ENCODE measurements around the gene DAB2IP.

DAB2IP gene

GRCh38 chr9:121824651-121825030, 173.2 kb downstream of the DAB2IP start:
- Mint-ChIP-seq H3K27ac (no peak overlapping the region), H3K4me3 (no peak overlapping the region), H3K36me3 (no peaks in the 10 kb centered on the region), H3K9me3 (ENCODE audit: low read depth) (no peaks in the 10 kb centered on the region), H3K4me1 (ENCODE audit: low read depth) (no peaks in the 10 kb centered on the region), H3K27me3 (no peaks in the 10 kb centered on the region)

DNA sequence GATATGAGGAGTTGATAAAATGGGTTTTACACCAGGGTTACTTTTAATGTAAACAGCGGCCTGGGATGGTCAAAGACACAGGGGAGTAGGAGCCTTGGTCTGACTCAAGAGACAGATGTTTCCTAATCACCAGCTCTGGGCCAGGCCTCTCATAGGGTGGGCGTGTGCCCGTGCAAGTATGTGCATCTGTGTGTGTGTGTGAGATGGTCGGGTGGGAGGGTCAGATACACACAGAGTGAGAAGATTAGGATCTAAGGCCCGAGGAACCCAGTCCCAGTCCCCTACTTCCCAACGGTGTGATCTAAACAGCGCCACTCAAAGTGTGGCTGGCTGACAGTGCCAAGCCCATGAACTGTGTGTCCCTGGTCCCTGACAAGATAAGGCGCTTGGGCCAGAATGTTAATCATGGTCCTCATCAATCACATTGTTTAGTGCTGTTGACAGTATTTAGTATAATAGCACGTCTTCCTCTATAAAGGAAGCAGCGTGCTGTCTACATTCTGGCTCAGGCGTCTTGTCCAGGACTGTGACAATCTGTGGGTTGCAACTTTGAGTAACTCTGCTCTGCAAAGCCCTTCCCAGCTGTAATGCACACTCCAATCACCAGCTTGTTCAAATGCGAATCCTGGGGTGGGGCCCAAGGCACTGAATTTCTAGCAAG, 173.7 kb downstream of the DAB2IP start:
- Mint-ChIP-seq H3K27me3 (no peaks in the 10 kb centered on the region), H3K36me3 (no peaks in the 10 kb centered on the region), H3K9me3 (ENCODE audit: low read depth) (no peaks in the 10 kb centered on the region), H3K4me3 (no peak overlapping the region), H3K4me1 (ENCODE audit: low read depth) (no peaks in the 10 kb centered on the region), H3K27ac (no peak overlapping the region)

GRCh38 chr9:121826711-121827110, 175.3 kb downstream of the DAB2IP start:
- no peaks in the 10 kb centered on the region for H3K4me1 Mint-ChIP-seq (ENCODE audit: low read depth)
- no peak overlapping the region for H3K27ac Mint-ChIP-seq
- H3K36me3 Mint-ChIP-seq, result no peaks in the 10 kb centered on the region
- H3K9me3 Mint-ChIP-seq (ENCODE audit: low read depth), result no peaks in the 10 kb centered on the region
- no peaks in the 10 kb centered on the region for H3K27me3 Mint-ChIP-seq
- H3K4me3 Mint-ChIP-seq, result no peak overlapping the region

DNA sequence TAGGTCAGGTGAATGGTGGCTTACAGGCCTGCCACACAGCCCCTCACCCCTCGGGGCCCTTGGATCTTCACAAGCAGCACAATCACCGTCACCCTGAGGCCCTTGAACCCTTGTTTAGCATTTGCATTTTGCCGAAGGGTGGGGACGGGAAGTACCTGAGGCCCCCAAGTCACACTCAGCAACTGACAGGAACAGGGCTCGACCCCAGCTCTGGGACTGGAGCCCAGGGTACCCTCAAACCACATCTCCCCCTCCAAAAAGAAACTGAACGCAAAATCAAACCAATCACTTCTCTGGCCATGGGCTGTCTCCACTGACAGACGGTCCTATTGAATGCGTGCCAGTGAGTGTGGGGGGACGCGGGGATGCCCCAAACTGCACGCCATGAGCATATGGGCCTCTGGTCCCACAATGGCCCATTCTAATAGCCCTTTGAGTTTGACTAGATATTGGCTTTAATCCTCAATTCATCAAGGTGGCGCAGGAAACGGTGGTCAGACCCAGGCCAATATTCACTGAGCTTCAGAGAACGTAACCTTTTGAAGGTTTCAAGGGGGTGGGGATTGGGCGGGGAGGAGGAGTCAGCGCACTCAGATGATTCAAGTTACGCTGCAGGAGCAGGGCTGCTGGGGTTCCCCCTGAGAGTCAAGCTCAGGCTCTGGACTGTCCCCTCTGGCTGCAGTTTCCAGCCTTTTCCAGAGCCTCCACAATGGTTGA, 176.0 kb downstream of the DAB2IP start:
- Mint-ChIP-seq H3K27ac (no peak overlapping the region), H3K4me1 (ENCODE audit: low read depth) (no peaks in the 10 kb centered on the region), H3K27me3 (no peaks in the 10 kb centered on the region), H3K9me3 (ENCODE audit: low read depth) (no peaks in the 10 kb centered on the region), H3K4me3 (no peak overlapping the region), H3K36me3 (no peaks in the 10 kb centered on the region)

DNA sequence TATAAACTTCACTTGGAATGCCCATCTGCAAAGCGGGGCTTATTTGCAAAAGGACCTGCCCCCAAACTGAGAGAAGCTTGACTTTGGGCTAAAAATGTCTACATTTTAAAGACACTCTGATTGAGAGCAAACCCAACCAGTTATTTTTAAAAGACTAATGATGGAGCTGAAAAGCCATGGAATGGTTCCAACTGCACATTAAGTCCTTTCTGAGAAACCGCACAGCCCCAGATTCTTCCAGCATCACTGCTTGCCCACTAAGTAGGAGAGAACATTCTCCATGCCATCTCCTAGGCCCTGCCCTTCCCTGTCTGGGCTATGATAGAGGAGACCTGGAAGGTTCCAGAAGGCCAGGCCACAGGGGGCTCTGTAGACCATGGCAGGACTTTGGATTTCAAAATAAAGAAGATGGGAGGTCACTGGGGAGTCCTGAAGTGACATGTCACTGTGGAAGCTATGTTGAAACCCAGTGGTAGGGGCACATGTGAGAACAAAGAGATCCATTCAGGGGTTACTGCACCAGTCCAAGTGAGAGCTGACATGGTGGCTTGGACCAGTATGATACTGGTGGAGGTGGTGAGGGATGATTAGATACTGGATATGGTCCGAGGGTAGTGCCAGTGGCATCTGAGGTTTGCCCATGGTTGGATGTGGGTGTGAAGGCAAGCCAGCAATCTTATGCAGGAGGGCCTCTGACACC, 179.2 kb downstream of the DAB2IP start:
- Mint-ChIP-seq H3K36me3 (no peaks in the 10 kb centered on the region), H3K27ac (no peak overlapping the region), H3K27me3 (no peaks in the 10 kb centered on the region), H3K9me3 (ENCODE audit: low read depth) (no peaks in the 10 kb centered on the region), H3K4me3 (no peak overlapping the region), H3K4me1 (ENCODE audit: low read depth) (no peaks in the 10 kb centered on the region)

- no peaks in the 10 kb centered on the region for H3K9me3 Mint-ChIP-seq (ENCODE audit: low read depth)
- H3K4me3 Mint-ChIP-seq, result no peak overlapping the region
- H3K4me1 Mint-ChIP-seq (ENCODE audit: low read depth), result no peaks in the 10 kb centered on the region
- H3K36me3 Mint-ChIP-seq, result no peaks in the 10 kb centered on the region
- no peak overlapping the region for H3K27ac Mint-ChIP-seq
- H3K27me3 Mint-ChIP-seq, result no peaks in the 10 kb centered on the region
Measured at GRCh38 chr9:121831869-121832268, 180.4 kb downstream of the DAB2IP start.

DNA sequence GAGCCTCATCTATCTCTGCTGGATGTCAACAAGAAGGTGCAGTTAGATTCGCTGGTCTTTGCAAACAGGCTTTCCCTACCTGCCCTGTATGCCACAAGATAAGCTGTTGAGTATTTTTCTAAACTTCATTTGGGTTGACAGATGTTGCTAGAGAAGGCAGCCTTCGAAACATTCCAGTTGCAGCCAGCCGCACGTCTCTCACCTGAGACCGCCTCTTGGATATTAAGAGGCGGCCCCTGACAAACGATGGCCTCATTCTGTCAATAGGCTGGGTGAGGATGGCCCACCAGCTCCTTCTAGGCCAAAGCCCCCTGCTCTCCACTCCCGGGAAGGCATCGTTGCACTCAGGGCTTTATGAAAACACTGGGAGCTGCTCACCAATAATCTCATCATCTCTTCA, 181.6 kb downstream of the DAB2IP start:
- H3K36me3 Mint-ChIP-seq, result no peaks in the 10 kb centered on the region
- H3K4me3 Mint-ChIP-seq, result no peak overlapping the region
- H3K27me3 Mint-ChIP-seq, result no peaks in the 10 kb centered on the region
- H3K4me1 Mint-ChIP-seq (ENCODE audit: low read depth), result no peaks in the 10 kb centered on the region
- no peak overlapping the region for H3K27ac Mint-ChIP-seq
- no peaks in the 10 kb centered on the region for H3K9me3 Mint-ChIP-seq (ENCODE audit: low read depth)
